ENCODE measurements around the gene LYRM4. TPM values are rescaled to one million over a fixed set of nuclear protein-coding genes. Genes with fewer than 3 reads are reported as not detected.
A peak's percentile ranks its signal among the peaks of the same experiment; 100 is the strongest.

Gene LYRM4
- total and polyA plus RNA-seq, 9 of the 15 experiments (the other 6 are each of a cell fraction or from before 2014, with no cell fraction given): 24.2 to 69.4 (median 41.8) TPM

DNA sequence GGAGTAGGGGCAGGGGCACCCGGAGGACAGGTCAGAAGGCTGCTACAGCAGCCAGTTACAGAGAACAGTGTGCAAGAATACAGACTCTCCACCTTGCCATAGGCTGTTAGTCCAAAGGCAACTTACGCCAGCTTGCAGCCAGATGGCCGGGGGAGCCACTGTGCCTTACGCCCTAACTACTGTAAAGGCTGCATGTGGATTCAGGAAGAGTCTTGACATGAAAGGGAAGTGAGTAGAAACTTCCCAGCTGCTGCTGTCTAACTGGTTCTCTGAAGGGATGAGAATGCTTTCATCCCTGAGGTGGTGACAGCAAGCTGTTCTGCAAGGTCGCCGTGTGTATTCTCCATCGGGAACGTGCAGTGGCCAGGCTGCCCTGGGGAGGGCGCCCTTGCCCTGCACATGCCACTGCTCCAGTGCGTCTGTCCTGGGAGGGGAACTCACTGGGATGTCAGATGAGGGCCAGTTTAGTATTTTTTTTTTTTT lies 46.1 kb downstream of the LYRM4 start (continued):
- TF ChIP-seq, protein P1, sequence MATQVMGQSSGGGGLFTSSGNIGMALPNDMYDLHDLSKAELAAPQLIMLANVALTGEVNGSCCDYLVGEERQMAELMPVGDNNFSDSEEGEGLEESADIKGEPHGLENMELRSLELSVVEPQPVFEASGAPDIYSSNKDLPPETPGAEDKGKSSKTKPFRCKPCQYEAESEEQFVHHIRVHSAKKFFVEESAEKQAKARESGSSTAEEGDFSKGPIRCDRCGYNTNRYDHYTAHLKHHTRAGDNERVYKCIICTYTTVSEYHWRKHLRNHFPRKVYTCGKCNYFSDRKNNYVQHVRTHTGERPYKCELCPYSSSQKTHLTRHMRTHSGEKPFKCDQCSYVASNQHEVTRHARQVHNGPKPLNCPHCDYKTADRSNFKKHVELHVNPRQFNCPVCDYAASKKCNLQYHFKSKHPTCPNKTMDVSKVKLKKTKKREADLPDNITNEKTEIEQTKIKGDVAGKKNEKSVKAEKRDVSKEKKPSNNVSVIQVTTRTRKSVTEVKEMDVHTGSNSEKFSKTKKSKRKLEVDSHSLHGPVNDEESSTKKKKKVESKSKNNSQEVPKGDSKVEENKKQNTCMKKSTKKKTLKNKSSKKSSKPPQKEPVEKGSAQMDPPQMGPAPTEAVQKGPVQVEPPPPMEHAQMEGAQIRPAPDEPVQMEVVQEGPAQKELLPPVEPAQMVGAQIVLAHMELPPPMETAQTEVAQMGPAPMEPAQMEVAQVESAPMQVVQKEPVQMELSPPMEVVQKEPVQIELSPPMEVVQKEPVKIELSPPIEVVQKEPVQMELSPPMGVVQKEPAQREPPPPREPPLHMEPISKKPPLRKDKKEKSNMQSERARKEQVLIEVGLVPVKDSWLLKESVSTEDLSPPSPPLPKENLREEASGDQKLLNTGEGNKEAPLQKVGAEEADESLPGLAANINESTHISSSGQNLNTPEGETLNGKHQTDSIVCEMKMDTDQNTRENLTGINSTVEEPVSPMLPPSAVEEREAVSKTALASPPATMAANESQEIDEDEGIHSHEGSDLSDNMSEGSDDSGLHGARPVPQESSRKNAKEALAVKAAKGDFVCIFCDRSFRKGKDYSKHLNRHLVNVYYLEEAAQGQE (IDR thresholded peaks at IDR 0.05; ENCODE audit: borderline replicate concordance): peak; percentile 92
- TF ChIP-seq, protein P1 (CRISPR knock-in tag; IDR thresholded peaks at IDR 0.05; ENCODE audit: low read depth): no peak
- TF ChIP-seq ZBTB12 (CRISPR knock-in tag; IDR thresholded peaks at IDR 0.05): no peak
- no peak for TF ChIP-seq ZNF57 (CRISPR knock-in tag; IDR thresholded peaks at IDR 0.05)
- TF ChIP-seq ZNF589 (CRISPR knock-in tag; IDR thresholded peaks at IDR 0.05; ENCODE audit: low read depth): no peak
- TF ChIP-seq ZNF165 (CRISPR knock-in tag; IDR thresholded peaks at IDR 0.05; ENCODE audit: borderline replicate concordance): no peak
- TF ChIP-seq ZNF780A (CRISPR knock-in tag; IDR thresholded peaks at IDR 0.05): no peak
- TF ChIP-seq IFI16 (CRISPR knock-in tag; IDR thresholded peaks at IDR 0.05): no peak
- TF ChIP-seq ZNF445 (CRISPR knock-in tag; IDR thresholded peaks at IDR 0.05; ENCODE audit: low read depth): no peak
- TF ChIP-seq ETV1 (tag; conservative IDR thresholded peaks at IDR 0.05; ENCODE audit: low read depth): no peak
- TF ChIP-seq SNAPC5 (CRISPR knock-in tag; IDR thresholded peaks at IDR 0.05): no peak
- no peak for TF ChIP-seq AFF1 (IDR thresholded peaks at IDR 0.05; ENCODE audit: low read depth in 1 of 2, partially characterized antibody in 2 of 2)
- TF ChIP-seq KLF10 (CRISPR knock-in tag; IDR thresholded peaks at IDR 0.05): no peak
- TF ChIP-seq CEBPG (CRISPR knock-in tag; IDR thresholded peaks at IDR 0.05): no peak
- TF ChIP-seq CEBPG (tag; conservative IDR thresholded peaks at IDR 0.05 in 1 of 2, IDR thresholded peaks at IDR 0.05 in 1 of 2): no peak
- no peak for TF ChIP-seq NFATC3 (IDR thresholded peaks at IDR 0.05)

All from K562 (cell line).